Fibroblast of lung (primary cell): ENCODE measurements around the gene MLLT6. TPM values are rescaled to one million over a fixed set of nuclear protein-coding genes. Genes with fewer than 3 reads are reported as not detected.

Source experiments
- DNase-seq, 2 donors: peaks; one replicate each; pipeline versions ENCODE4 v3.0.0 to v3.0.0-alpha.2; 2010; ENCODE audit warnings: low read depth in 2 of 2
- H2AFZ ChIP-seq: 2 replicates; pipeline ENCODE4 v1.5.1; 2012; ENCODE audit warnings: low read length, control low read depth, inconsistent platforms
- H3K27ac ChIP-seq: 2 replicates; pipeline ENCODE4 v1.5.1; 2011; ENCODE audit warnings: low read length, control low read depth; ENCODE audit not compliant: insufficient read depth
- H3K27me3 ChIP-seq: 2 replicates; pipeline ENCODE4 v1.5.1; 2011; ENCODE audit warnings: mild to moderate bottlenecking, low read length; ENCODE audit not compliant: control insufficient read depth, insufficient read depth
- H3K36me3 ChIP-seq: 2 replicates; pipeline ENCODE4 v1.5.1; 2011; ENCODE audit warnings: low read length; ENCODE audit not compliant: control insufficient read depth, insufficient read depth
- H3K4me1 ChIP-seq: 2 replicates; pipeline ENCODE4 v1.5.1; 2011; ENCODE audit warnings: low read length; ENCODE audit not compliant: control insufficient read depth, insufficient read depth; ENCODE audit errors: extremely low read depth
- H3K4me2 ChIP-seq: 2 replicates; pipeline ENCODE4 v1.5.1; 2011; ENCODE audit warnings: low read length, control low read depth; ENCODE audit not compliant: insufficient read depth; ENCODE audit errors: extremely low read depth
- H3K4me3 ChIP-seq, 4 experiments: fragments of 200-600 bp in 1 of 4; sonication (generic) in 1 of 4; replicated peaks in 1 of 4; 2 replicates each; pipeline ENCODE4 v1.5.1; 2011 to 2016; ENCODE audit warnings: low read length in 4 of 4, low read depth in 3 of 4, mild to moderate bottlenecking in 3 of 4, control low read depth in 2 of 4, inconsistent platforms in 1 of 4, mixed read lengths in 1 of 4; ENCODE audit not compliant: insufficient read depth in 1 of 4; ENCODE audit errors: control extremely low read depth in 1 of 4
- H3K79me2 ChIP-seq: 2 replicates; pipeline ENCODE4 v1.5.1; 2012; ENCODE audit warnings: mild to moderate bottlenecking, low read length, inconsistent platforms; ENCODE audit not compliant: control insufficient read depth, insufficient read depth
- H3K9ac ChIP-seq: 2 replicates; pipeline ENCODE4 v1.5.1; 2011; ENCODE audit warnings: mild to moderate bottlenecking, low read length, control low read depth; ENCODE audit not compliant: insufficient read depth
- H3K9me3 ChIP-seq: 2 replicates; pipeline ENCODE4 v1.5.1; 2012; ENCODE audit warnings: low read depth, low read length; ENCODE audit not compliant: control insufficient read depth, insufficient read depth
- H4K20me1 ChIP-seq: 2 replicates; pipeline ENCODE4 v1.5.1; 2011; ENCODE audit warnings: low read length; ENCODE audit not compliant: control insufficient read depth, insufficient read depth; ENCODE audit errors: extremely low read depth
- CTCF ChIP-seq, 2 donors: IDR thresholded peaks in 1 of 2; conservative IDR thresholded peaks in 1 of 2; 1 replicate in 1 of 2; 2 replicates in 1 of 2; pipeline ENCODE4 v1.5.1; 2011 to 2012; ENCODE audit warnings: low read length in 2 of 2, control low read depth in 1 of 2, inconsistent platforms in 1 of 2, low read depth in 1 of 2, mild to moderate bottlenecking in 1 of 2
- EZH2 ChIP-seq: IDR thresholded peaks from 2 replicates; pipeline ENCODE4 v1.5.1; 2012; ENCODE audit warnings: low read length, control low read depth, mild to moderate bottlenecking; ENCODE audit errors: missing control alignments
- polyA plus RNA-seq, 2 donors: library from polyadenylated mRNA; depleted of rRNA in 1 of 2; stranded (reverse) in 1 of 2; unstranded in 1 of 2; fragments of >200 nt; gene quantifications; 2 replicates each; pipeline ENCODE4 v1.2.1, GENCODE V29; 2011 to 2012; ENCODE audit warnings: missing spikeins in 1 of 2
- total RNA-seq: library from RNA; depleted of rRNA; stranded (reverse); fragments of >200 nt; gene quantifications from 2 replicates; pipeline ENCODE4 v1.2.1, GENCODE V29; 2014

The MLLT6 gene
- total and polyA plus RNA-seq, 2 donors (not counting 1 experiment from before 2014, with no cell fraction given) = 15.4 to 17.7 TPM

DNA sequence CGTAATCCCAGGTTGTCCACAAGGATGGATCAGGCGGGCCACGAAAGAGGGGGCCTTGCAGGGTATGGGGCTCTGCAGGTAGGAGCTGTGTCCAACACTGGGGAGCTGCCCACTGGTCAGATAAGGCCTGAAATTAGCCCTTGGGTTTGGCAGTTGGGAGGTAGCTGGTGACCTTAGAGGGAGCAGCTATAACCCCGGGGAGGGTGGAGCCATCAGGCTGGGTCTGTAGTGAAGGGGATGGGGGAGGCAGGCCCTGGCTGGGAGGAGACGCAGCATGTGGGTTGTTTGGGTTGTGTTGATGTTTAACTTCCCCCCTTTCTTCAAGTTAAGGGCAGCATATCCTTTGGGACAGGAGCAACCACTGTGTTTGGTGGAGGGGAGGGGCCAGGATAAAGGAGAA lies 5.9 kb downstream of the MLLT6 start:
- H2AFZ ChIP-seq = no peak overlapping the region
- DNase-seq = no peak
- TF ChIP-seq EZH2 (no peak), CTCF (conservative IDR thresholded peaks at IDR 0.05 in 1 of 2, IDR thresholded peaks at IDR 0.05 in 1 of 2; ENCODE audit: low read depth in 1 of 2, low read length in 2 of 2) (no peak)
- no peaks in the 10 kb centered on the region for H3K27me3 ChIP-seq
- H4K20me1 ChIP-seq = no peaks in the 10 kb centered on the region
- peaks cover 3% of the 10 kb centered on the region for H3K4me1 ChIP-seq
- H3K9me3 ChIP-seq = no peaks in the 10 kb centered on the region
- H3K4me2 ChIP-seq = no peak overlapping the region
- no peak overlapping the region for H3K4me3 ChIP-seq
- H3K79me2 ChIP-seq = peaks cover 2% of the 10 kb centered on the region
- no peak overlapping the region for H3K9ac ChIP-seq
- H3K27ac ChIP-seq = no peak overlapping the region
- H3K36me3 ChIP-seq = peaks cover 10% of the 10 kb centered on the region

- no peak for TF ChIP-seq CTCF (conservative IDR thresholded peaks at IDR 0.05 in 1 of 2, IDR thresholded peaks at IDR 0.05 in 1 of 2; ENCODE audit: low read depth in 1 of 2, low read length in 2 of 2)
- no peak for TF ChIP-seq EZH2
- H2AFZ ChIP-seq = no peak overlapping the region
- no peak overlapping the region for H3K27ac ChIP-seq
- H3K9me3 ChIP-seq = no peaks in the 10 kb centered on the region
- no peaks in the 10 kb centered on the region for H3K4me1 ChIP-seq
- no peak overlapping the region for H3K4me2 ChIP-seq
- H3K36me3 ChIP-seq = peaks cover 10% of the 10 kb centered on the region
- H3K79me2 ChIP-seq = no peaks in the 10 kb centered on the region
- no peak overlapping the region for H3K4me3 ChIP-seq
- no peak overlapping the region for H3K9ac ChIP-seq
- no peak for DNase-seq
- H4K20me1 ChIP-seq = no peaks in the 10 kb centered on the region
- H3K27me3 ChIP-seq = no peaks in the 10 kb centered on the region
Observed at GRCh38 chr17:38711792-38712571, 6.9 kb downstream of the MLLT6 start.

DNA sequence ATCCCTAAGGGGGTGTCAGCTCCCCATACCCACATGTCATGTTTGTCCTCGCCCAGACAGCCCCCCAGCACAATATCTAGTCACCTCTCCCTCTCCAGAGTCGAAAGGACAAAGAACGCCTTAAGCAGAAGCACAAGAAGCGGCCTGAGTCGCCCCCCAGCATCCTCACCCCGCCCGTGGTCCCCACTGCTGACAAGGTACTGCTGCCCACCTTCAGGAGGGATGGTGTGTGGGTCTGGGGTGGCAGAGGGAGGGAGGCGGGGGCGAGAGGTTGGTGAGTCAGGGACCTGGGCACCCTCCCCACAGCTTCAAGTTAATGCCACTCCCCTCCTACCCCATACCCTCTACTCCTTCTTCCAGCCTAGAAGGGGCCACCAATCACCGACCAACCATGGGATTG lies 7.5 kb downstream of the MLLT6 start:
- Histone ChIP-seq H3K4me3 (no peak overlapping the region), H3K79me2 (no peaks in the 10 kb centered on the region), H3K4me2 (no peak overlapping the region), H2AFZ (no peak overlapping the region), H4K20me1 (no peaks in the 10 kb centered on the region), H3K27ac (no peak overlapping the region), H3K36me3 (peaks cover 10% of the 10 kb centered on the region), H3K9ac (no peak overlapping the region), H3K9me3 (no peaks in the 10 kb centered on the region), H3K27me3 (no peaks in the 10 kb centered on the region), H3K4me1 (no peaks in the 10 kb centered on the region)
- TF ChIP-seq EZH2 (no peak), CTCF (conservative IDR thresholded peaks at IDR 0.05 in 1 of 2, IDR thresholded peaks at IDR 0.05 in 1 of 2; ENCODE audit: low read depth in 1 of 2, low read length in 2 of 2) (no peak)
- no peak for DNase-seq
